Measurements from ENCODE around the gene CACNA2D1. TPM values are rescaled to one million over a fixed set of nuclear protein-coding genes. Genes with fewer than 3 reads are reported as not detected.

The CACNA2D1 gene
- total RNA-seq, 1 experiment from 2014 or later = 9.8 TPM

DNA sequence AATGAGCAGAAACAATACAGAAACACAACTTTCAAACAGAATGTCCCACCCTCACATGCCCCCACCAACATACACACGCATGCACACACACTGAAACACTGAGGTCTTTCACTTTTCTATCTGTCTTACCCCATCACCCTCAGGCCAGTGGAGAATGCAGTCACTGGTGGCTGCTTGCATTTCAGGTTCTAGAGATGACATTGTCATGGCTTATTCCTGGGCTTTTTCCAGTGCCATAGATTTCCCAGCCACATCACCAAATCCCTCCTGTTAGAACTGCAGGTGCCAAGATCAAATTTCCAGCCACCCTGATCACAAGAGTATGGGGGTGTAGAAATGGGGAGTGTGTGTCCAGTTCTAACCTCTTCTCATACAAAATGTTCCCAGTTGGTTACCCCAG is 68.4 kb downstream of the CACNA2D1 start:
- BruUV-seq (replicated peaks) = no TSS peak
- in situ Hi-C loops (cut with HindIII; ENCODE audit: low pct_unique_long_range_greater_than_20kb, low sequenced_read_pairs) = no loop called here
- Histone ChIP-seq H3K4me1 (ENCODE audit: control insufficient read depth, insufficient read depth, low read length) (no peaks in the 10 kb centered on the region; the same call in 1 of the 2 replicates), H3K4me3 (ENCODE audit: low read depth in 2 of 2, low read length in 2 of 2) (no peak overlapping the region), H3K36me3 (ENCODE audit: control insufficient read depth, insufficient read depth, low read length) (no peaks in the 10 kb centered on the region), H3K27me3 (ENCODE audit: control insufficient read depth, insufficient read depth, low read length) (no peaks in the 10 kb centered on the region), H3K27ac (ENCODE audit: low read length) (no peak overlapping the region), H3K9me3 (ENCODE audit: control insufficient read depth, insufficient read depth, low read depth, low read length) (no peaks in the 10 kb centered on the region)
- TF ChIP-seq, protein P1, sequence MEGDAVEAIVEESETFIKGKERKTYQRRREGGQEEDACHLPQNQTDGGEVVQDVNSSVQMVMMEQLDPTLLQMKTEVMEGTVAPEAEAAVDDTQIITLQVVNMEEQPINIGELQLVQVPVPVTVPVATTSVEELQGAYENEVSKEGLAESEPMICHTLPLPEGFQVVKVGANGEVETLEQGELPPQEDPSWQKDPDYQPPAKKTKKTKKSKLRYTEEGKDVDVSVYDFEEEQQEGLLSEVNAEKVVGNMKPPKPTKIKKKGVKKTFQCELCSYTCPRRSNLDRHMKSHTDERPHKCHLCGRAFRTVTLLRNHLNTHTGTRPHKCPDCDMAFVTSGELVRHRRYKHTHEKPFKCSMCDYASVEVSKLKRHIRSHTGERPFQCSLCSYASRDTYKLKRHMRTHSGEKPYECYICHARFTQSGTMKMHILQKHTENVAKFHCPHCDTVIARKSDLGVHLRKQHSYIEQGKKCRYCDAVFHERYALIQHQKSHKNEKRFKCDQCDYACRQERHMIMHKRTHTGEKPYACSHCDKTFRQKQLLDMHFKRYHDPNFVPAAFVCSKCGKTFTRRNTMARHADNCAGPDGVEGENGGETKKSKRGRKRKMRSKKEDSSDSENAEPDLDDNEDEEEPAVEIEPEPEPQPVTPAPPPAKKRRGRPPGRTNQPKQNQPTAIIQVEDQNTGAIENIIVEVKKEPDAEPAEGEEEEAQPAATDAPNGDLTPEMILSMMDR (IDR thresholded peaks at IDR 0.05) = no peak
- no peak for TF ChIP-seq SIN3A (IDR thresholded peaks at IDR 0.05; ENCODE audit: borderline replicate concordance, insufficient read depth, low read depth, low read length)
- TF ChIP-seq TCF7L2 (IDR thresholded peaks at IDR 0.05; ENCODE audit: low read depth, low read length) = no peak
- TF ChIP-seq POLR2AphosphoS5 (IDR thresholded peaks at IDR 0.05; ENCODE audit: low read depth, low read length) = no peak
- TF ChIP-seq, protein P2, sequence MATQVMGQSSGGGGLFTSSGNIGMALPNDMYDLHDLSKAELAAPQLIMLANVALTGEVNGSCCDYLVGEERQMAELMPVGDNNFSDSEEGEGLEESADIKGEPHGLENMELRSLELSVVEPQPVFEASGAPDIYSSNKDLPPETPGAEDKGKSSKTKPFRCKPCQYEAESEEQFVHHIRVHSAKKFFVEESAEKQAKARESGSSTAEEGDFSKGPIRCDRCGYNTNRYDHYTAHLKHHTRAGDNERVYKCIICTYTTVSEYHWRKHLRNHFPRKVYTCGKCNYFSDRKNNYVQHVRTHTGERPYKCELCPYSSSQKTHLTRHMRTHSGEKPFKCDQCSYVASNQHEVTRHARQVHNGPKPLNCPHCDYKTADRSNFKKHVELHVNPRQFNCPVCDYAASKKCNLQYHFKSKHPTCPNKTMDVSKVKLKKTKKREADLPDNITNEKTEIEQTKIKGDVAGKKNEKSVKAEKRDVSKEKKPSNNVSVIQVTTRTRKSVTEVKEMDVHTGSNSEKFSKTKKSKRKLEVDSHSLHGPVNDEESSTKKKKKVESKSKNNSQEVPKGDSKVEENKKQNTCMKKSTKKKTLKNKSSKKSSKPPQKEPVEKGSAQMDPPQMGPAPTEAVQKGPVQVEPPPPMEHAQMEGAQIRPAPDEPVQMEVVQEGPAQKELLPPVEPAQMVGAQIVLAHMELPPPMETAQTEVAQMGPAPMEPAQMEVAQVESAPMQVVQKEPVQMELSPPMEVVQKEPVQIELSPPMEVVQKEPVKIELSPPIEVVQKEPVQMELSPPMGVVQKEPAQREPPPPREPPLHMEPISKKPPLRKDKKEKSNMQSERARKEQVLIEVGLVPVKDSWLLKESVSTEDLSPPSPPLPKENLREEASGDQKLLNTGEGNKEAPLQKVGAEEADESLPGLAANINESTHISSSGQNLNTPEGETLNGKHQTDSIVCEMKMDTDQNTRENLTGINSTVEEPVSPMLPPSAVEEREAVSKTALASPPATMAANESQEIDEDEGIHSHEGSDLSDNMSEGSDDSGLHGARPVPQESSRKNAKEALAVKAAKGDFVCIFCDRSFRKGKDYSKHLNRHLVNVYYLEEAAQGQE (IDR thresholded peaks at IDR 0.05; ENCODE audit: insufficient read depth in 1 of 2, low read depth in 2 of 2, low read length in 1 of 2) = no peak
- DNase-seq (ENCODE audit: low read depth, low spot score) (no peak), ATAC-seq (no peak)
- CTCF ChIA-PET = no interaction called here
- intact Hi-C loops (cut with micrococcal nuclease; ENCODE audit: unreplicated experiment) = no loop called here
- POLR2A ChIA-PET = interaction anchor here (0.9 kb wide), 1 partner anchor 9 kb away, joined by 3 read pairs; no protein-coding TSS in a partner anchor

DNA sequence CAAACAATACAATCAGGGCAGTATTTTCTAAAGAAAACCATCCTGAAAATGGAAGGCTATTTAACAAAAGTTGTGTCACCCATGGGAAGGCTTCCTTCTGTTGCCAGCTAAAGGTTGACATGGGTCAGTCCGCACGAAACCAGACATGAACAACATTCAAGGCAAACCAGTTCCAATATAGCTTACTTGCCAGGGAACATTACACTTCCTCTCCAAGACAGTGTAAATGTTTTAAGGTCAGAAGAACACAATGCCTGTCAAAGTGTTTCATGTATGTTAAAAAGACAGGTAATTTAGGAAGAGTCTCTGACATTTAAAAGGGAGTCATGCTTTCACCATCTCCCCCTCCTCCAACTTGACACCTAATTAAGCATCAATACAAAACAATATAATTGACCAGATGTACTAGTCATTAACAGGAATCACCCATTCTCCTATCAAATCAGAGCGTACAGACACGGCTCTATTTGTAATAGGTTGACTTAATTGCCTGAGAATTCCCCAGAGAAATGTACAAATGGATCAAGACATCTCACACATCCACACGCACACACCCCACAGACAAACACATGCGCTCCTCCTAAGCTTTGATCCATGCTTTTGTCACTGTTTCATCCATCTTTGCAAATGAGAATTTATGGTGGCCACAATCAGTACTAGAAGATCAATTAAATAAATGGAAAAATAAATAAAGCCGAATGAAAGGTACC is 69.5 kb downstream of the CACNA2D1 start:
- no TSS peak for BruUV-seq (replicated peaks)
- intact Hi-C loops (cut with micrococcal nuclease; ENCODE audit: unreplicated experiment) = no loop called here
- CTCF ChIA-PET = no interaction called here
- POLR2A ChIA-PET = no interaction called here
- TF ChIP-seq, protein P1 (IDR thresholded peaks at IDR 0.05) = no peak
- TF ChIP-seq, protein P2 (IDR thresholded peaks at IDR 0.05; ENCODE audit: insufficient read depth in 1 of 2, low read depth in 2 of 2, low read length in 1 of 2) = no peak
- no peak for TF ChIP-seq SIN3A (IDR thresholded peaks at IDR 0.05; ENCODE audit: borderline replicate concordance, insufficient read depth, low read depth, low read length)
- TF ChIP-seq TCF7L2 (IDR thresholded peaks at IDR 0.05; ENCODE audit: low read depth, low read length) = no peak
- no peak for TF ChIP-seq POLR2AphosphoS5 (IDR thresholded peaks at IDR 0.05; ENCODE audit: low read depth, low read length)
- DNase-seq (ENCODE audit: low read depth, low spot score) = no peak
- Histone ChIP-seq H3K4me1 (ENCODE audit: control insufficient read depth, insufficient read depth, low read length) (no peaks in the 10 kb centered on the region; the same call in 1 of the 2 replicates), H3K36me3 (ENCODE audit: control insufficient read depth, insufficient read depth, low read length) (no peaks in the 10 kb centered on the region), H3K4me3 (ENCODE audit: low read depth in 2 of 2, low read length in 2 of 2) (no peak overlapping the region), H3K9me3 (ENCODE audit: control insufficient read depth, insufficient read depth, low read depth, low read length) (no peaks in the 10 kb centered on the region), H3K27me3 (ENCODE audit: control insufficient read depth, insufficient read depth, low read length) (no peaks in the 10 kb centered on the region), H3K27ac (ENCODE audit: low read length) (no peak overlapping the region)
- no peak for ATAC-seq
- in situ Hi-C loops (cut with HindIII; ENCODE audit: low pct_unique_long_range_greater_than_20kb, low sequenced_read_pairs) = no loop called here
